KBM-7 (cell line): Measurements from ENCODE around the gene ARHGEF33.

Experiments used
- DNase-seq: peaks from one replicate; pipeline ENCODE4 v3.0.0-alpha.2; 2015
- in situ Hi-C: fragments of 300-500 bp; cut with MboI; formaldehyde crosslinking; loops from 2 replicates; pipeline ENCODE4 v1.14.3; 2020; ENCODE audit warnings: low sequenced_read_pairs, low pct_unique_long_range_greater_than_20kb, mixed read lengths

The ARHGEF33 gene

DNA sequence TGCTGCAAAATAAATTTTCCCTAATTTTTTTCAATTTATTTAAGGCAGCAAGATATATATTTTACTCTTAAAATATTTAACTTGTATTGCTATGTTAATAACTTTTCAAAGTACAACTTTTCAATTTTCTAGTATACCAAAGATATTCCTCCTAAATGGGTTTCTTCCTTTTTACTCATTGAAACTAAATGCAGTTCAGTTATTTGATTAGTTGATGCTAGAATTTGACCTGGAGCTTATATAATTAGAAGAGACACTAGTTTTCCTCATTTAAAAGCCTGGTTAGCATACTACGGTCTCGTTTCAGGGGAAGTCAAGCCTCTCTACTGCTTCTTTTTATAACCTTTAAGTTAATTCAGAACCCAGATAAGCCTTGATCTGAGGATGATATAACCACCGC, at the start of gene ARHGEF33:
ARHGEF33 (plus strand) TSS at position 301 of the 400 bp plus-strand sequence. CDS start 29,573 bp downstream, outside the sequence.
- in situ Hi-C loops: no loop called here
- DNase-seq: no peak

GRCh38 chr2:38850045-38850444, 39.6 kb upstream of the ARHGEF33 start:
- in situ Hi-C loops: no loop called here
- DNase-seq: no peak

DNA sequence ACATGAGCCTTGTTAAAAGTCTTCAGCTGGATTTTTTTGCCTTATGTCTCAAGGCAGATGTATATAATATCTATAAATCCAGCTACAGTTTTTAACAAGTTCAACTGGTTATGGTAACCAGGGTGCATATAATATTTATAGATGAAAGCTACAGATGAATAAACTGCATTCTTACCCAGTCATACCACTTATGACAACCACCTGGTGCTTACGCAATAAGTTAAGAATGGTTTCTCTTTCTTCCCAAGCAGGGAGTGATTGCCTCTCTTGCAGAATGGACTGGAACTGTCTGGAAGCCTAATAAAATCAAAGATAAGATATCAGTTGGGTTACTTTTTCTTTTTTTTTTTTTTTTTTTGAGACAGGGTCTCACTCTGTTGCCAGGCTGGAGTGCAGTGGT, 33.5 kb upstream of the ARHGEF33 start:
- no peak for DNase-seq
- in situ Hi-C loops: no loop called here

DNA sequence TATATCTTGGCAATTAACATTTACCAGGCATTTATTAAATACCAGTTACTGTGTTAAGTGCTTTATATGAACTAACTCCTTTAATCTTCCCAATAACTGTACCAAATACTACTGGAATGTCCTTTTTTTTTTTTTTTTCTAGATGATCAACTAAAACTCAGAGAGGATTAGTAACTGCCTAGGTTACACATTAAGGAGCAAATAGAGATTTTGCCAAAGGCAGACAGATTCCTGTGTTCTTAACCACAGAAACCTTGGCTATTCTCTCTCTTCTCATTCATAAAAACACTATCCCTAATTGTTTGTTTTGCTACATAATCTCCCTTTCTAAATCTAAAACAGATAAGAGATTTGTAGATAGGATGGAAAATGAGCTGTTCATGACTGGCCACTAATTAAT, 27.2 kb upstream of the ARHGEF33 start:
- DNase-seq: no peak
- in situ Hi-C loops: no loop called here

- in situ Hi-C loops: no loop called here
- DNase-seq: no peak
These were observed 26.5 kb upstream of the ARHGEF33 start for GRCh38 chr2:38863061-38863695.

GRCh38 chr2:38866773-38867443, 22.8 kb upstream of the ARHGEF33 start:
- no peak for DNase-seq
- in situ Hi-C loops: no loop called here

DNA sequence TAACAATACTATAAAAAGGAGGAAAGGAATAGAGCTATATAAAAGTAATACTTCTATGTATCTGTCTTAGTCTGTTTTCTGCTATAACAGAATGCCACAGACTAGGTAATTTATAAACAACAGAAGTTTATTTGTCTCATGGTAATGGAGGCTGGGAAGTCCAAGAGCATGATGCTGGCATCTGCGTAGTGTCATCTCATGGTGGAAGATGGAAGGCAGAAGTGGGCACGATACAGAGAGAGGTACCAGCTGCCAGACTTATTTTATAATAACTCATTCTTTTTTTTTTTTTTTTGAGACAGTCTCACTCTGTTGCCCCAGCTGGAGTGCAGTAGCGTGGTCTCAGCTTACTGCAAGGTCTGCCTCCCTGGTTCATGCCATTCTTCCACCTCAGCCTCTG, 18.2 kb upstream of the ARHGEF33 start:
- in situ Hi-C loops: no loop called here
- DNase-seq: no peak

DNA sequence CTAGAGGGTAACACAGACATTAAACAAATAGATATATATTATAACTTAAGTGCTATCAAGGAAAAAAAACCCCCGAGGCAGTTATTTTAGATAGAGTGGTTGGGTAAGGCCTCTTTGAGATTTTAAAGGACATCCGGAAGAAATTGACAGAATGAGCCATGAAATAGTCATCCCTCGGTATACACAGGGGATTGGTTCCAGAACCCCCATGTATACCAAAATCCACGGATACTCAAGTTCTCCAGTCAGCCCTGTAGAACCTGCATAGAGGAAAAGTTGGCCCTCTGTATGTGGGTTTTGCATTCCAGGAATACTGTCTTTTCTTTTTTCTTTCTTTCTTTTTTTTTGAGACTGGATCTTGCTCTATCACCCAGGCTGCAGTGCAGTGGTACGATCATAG, 15.9 kb upstream of the ARHGEF33 start:
- no peak for DNase-seq
- in situ Hi-C loops: no loop called here

DNA sequence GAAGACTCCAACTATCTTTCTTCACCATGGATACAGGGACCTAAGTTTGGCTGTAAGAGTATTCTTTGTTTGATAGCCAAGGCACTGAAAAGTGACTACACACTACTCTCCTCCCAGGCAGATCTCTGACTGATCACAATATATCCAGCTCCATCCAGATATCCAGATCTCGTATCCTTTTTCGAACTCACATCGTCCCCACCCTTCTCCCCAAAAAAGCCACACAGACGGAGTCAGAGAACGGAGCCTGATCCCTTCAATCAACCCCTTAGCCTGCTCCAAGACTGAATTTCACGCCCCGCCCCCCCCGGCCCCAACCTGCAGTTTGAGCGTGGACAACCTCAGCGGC, 14.5 kb upstream of the ARHGEF33 start:
- DNase-seq: no peak
- in situ Hi-C loops: no loop called here

DNA sequence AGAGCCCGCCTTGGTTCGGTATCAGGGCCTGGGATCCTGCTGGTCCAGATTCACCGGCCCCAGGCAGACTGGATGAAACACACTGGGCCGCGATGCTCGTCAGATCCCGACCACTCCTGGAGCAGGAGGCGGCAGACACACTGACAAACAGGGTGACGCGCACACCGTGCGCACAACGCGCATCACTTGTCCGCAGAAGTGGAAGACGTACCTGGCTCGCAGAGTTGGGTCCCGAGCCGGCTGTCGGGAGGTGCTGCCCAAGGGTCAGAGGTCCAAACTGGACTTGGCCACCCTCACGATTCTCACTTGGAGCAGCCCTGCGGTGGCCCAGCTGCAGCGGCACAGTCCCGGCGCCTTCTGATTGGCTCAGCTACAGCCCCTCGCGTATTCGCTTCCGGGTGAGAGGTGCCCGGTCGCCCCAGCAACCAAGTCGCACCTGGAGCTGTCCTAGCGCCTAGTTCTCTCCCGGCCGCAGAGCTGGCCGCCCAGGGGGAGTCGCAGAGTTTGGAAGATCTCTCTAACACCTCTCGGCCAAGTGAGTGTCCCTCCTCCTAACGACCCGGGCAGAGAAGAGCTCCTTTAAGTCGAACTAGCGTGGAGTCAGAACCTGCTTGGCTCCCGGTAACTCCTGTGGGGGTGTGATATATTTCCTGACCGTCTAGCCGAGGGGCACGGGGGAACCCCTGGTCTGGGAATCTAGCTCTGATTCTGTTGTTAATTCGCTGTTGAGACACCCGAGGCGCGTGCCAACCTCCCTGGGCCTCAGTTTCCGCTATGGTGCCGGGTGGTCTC, 13.9 kb upstream of the ARHGEF33 start, which contains the start of the genes DHX57 and MORN2:
DHX57 (minus strand) TSS at position 359 of the 792 bp plus-strand sequence. CDS start 7,529 bp downstream, outside the sequence.
MORN2 (plus strand) TSS at position 401 of the 792 bp plus-strand sequence.
- DNase-seq: peak; percentile 84
- in situ Hi-C loops: no loop called here

GRCh38 chr2:38876407-38876806, 13.3 kb upstream of the ARHGEF33 start:
- DNase-seq: peak; percentile 2
- in situ Hi-C loops: no loop called here

- in situ Hi-C loops: no loop called here
- no peak for DNase-seq
These were observed 3.6 kb upstream of the ARHGEF33 start for GRCh38 chr2:38886063-38886462.

DNA sequence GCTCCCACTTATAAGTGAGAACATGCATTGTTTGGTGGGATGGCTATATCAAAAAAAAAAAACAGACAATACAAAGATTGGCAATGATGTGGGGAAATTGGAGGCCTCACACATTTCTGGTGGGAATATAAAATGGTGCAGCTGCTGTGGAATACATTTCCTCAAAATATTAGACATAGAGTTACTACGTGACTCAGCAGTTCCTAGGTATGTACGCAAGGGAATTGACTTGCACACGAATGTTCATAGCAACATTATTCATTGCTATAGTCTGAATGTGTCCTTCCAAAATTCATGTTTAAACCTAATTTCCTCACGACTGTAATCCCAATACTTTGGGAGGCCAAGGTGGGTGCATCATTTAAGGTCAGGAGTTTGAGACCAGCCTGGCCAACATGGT, 2.3 kb upstream of the ARHGEF33 start:
- DNase-seq: no peak
- in situ Hi-C loops: no loop called here

DNA sequence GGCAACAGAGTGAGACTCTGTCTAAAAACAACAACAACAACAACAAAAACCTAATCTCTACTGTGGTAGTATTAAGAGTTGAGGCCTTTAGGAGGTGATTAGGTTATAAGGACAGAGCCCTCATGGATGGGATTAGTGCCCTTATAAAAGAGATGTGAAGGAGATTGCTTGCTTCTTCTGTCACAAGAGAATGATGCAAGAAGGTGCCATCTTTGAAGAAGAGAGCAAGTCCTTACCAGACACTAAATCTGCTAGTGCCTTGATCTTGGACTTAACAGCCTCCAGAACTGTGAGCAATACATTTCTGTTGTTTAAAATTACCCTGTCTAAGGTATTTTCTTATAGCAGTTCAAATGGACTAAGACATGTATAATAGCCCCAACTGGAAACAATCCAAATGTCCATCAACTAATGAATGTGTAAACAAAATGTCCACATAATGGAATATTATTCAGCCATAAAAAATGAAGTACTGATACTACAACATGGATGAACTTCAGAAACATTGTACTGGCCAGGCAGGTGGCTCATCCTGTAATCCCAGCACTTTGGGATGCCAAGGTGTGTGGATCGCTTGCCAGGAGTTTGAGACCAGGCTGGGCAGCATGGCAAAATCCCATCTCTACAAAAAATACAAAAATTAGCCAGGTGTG, 1.6 kb upstream of the ARHGEF33 start:
- in situ Hi-C loops: no loop called here
- DNase-seq: no peak

DNA sequence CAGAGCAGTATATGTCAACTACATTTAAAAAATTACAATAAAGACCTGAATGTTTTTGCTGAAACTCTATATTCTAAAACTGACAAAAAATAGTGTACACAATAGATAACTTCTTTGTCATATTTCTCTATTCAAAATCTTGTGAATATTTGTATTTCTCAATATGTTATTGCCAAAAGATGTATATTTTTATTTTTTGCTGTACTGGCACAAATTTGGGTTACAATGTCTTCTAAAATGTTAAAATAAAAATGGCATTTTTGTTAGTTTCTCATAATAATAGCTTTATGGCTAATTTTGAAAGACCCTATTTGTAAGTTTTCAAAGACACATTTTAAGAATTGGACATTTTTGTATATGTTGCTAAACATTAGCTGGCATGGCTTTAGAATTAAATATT, 630 bp upstream of the ARHGEF33 start:
- no peak for DNase-seq
- in situ Hi-C loops: no loop called here

DNA sequence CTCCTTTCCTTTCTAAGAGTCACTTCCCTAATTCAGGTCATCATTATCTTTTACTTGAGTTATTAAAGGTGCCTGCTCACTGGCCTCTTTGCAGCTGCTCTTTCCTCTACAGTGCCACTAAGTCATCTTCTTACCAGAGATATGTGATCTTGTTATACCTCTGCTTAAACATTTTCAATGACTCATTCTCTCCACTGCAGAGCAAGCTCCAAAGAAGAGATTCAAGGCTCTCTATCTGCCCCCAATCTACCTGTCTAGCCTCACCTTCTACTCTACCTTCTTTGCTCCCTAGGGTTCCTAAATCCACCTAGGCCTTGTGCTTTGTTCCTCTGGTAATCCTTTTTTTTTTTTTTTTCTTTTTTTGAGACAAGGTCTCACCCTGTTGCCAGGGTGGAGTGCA, 3.1 kb downstream of the ARHGEF33 start:
- DNase-seq: peak; percentile 3
- in situ Hi-C loops: no loop called here

DNA sequence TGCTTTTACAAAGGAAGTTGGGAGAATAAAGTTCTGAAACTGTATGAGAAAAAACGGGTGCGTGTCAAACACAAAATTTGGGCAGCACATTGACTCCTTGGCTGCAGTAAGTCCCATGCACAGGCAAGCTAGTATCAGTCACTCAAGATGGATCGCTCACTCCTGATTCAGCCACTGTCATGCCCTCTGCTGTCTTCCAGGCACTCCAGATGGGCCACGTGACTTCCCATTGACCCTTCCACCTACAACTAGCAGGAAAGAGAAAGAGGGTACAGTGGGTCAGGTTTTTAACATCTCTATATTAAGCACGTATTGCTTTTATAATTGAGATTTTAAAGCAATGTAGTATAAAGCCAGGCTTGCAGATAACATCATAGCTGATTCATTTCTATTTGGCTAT, 8.6 kb downstream of the ARHGEF33 start:
- in situ Hi-C loops: no loop called here
- DNase-seq: no peak

DNA sequence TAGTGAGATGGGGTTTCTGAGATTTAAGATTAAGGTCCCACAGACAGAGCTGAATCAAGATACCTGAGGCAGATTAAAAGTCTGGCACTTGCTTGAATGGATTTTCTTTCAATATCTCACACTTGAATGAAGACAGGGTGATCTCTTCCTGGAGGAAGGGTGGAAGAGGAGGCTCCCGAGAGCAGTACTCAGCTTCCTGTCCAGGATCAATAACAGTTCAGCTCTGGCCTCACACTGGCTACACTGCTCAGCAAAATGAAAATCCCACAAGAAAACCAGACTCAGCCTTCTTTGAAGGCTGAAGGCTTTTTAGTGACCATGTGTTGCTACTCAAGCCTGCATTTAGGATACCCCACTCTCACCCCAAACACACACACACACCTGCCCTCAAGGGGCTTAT, 11.1 kb downstream of the ARHGEF33 start:
- in situ Hi-C loops: no loop called here
- no peak for DNase-seq

GRCh38 chr2:38905251-38905650, 15.6 kb downstream of the ARHGEF33 start:
- DNase-seq: no peak
- in situ Hi-C loops: no loop called here

DNA sequence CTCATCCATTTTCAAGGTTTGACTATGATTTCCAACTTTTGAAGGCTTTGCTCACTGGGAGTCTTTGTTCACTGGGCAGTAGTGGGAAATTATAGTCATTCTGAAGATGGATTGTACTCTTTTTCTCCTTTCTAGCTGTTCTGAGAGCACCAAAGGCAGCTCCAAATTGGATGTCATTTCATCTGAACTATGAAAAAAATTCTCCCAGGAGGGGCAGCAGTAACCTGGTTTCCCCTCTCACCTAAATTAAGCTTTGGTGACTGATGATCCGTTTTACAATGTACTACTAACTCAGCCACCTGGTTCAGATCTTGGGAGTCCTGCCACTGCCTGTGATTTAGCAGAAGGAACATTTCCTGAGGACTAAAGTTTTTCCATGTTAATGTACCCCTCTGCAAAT, 17.6 kb downstream of the ARHGEF33 start:
- in situ Hi-C loops: no loop called here
- DNase-seq: no peak
